ENCODE results near the gene SLC24A5. TPM values are rescaled to one million over a fixed set of nuclear protein-coding genes. Genes with fewer than 3 reads are reported as not detected.

Gene SLC24A5
- total RNA-seq, 1 experiment from 2014 or later: not detected

DNA sequence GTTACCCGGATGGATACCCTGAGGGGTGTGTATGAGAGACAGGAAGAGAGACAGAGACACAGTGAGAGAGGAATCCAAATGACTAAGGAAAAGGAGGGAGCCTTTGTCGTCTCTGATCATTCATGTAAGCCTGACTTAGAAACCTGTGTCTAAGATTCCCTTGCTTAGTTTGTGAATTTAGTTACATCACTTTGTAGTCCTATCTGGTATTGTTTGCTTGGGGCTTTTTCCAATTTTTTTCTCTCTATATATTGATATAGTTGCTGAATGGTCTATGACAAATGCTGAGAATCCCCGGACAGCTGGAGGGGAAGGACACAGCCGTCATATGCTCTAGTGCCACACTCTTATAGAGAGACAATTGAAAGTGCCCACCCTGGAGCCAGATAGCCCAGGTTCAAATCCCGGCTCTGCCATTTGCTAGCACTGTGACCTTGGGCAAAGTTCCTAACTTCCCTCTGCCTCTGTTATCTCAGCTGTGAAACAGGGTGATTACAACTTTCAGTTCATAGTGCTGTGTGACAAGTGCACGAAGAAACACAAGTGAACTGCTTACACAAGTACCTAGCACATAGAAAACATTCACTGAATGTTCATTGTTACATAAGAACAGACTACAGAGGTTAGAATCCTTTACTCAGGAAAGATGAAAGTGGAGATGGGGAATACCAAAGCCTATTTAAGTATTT lies 6.0 kb downstream of the SLC24A5 start:
- Histone ChIP-seq H3K36me3 (ENCODE audit: control insufficient read depth, insufficient read depth, low read length) (no peaks in the 10 kb centered on the region), H3K9me3 (ENCODE audit: control insufficient read depth, insufficient read depth, low read depth, low read length) (no peaks in the 10 kb centered on the region), H3K27ac (ENCODE audit: low read length) (no peak overlapping the region), H3K4me1 (ENCODE audit: control insufficient read depth, insufficient read depth, low read length) (no peaks in the 10 kb centered on the region), H3K4me3 (ENCODE audit: low read depth in 2 of 2, low read length in 2 of 2) (no peak overlapping the region), H3K27me3 (ENCODE audit: control insufficient read depth, insufficient read depth, low read length) (no peaks in the 10 kb centered on the region)
- in situ Hi-C loops (cut with HindIII; ENCODE audit: low pct_unique_long_range_greater_than_20kb, low sequenced_read_pairs): no loop called here
- ChIA-PET POLR2A (no interaction called here), CTCF (no interaction called here)
- intact Hi-C loops (cut with micrococcal nuclease; ENCODE audit: unreplicated experiment): no loop called here
- no TSS peak for BruUV-seq (replicated peaks)
- TF ChIP-seq SIN3A (IDR thresholded peaks at IDR 0.05; ENCODE audit: borderline replicate concordance, insufficient read depth, low read depth, low read length): no peak
- TF ChIP-seq TCF7L2 (IDR thresholded peaks at IDR 0.05; ENCODE audit: low read depth, low read length): no peak
- TF ChIP-seq POLR2AphosphoS5 (IDR thresholded peaks at IDR 0.05; ENCODE audit: low read depth, low read length): no peak
- TF ChIP-seq, protein P1, sequence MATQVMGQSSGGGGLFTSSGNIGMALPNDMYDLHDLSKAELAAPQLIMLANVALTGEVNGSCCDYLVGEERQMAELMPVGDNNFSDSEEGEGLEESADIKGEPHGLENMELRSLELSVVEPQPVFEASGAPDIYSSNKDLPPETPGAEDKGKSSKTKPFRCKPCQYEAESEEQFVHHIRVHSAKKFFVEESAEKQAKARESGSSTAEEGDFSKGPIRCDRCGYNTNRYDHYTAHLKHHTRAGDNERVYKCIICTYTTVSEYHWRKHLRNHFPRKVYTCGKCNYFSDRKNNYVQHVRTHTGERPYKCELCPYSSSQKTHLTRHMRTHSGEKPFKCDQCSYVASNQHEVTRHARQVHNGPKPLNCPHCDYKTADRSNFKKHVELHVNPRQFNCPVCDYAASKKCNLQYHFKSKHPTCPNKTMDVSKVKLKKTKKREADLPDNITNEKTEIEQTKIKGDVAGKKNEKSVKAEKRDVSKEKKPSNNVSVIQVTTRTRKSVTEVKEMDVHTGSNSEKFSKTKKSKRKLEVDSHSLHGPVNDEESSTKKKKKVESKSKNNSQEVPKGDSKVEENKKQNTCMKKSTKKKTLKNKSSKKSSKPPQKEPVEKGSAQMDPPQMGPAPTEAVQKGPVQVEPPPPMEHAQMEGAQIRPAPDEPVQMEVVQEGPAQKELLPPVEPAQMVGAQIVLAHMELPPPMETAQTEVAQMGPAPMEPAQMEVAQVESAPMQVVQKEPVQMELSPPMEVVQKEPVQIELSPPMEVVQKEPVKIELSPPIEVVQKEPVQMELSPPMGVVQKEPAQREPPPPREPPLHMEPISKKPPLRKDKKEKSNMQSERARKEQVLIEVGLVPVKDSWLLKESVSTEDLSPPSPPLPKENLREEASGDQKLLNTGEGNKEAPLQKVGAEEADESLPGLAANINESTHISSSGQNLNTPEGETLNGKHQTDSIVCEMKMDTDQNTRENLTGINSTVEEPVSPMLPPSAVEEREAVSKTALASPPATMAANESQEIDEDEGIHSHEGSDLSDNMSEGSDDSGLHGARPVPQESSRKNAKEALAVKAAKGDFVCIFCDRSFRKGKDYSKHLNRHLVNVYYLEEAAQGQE (IDR thresholded peaks at IDR 0.05; ENCODE audit: insufficient read depth in 1 of 2, low read depth in 2 of 2, low read length in 1 of 2): no peak
- TF ChIP-seq, protein P2, sequence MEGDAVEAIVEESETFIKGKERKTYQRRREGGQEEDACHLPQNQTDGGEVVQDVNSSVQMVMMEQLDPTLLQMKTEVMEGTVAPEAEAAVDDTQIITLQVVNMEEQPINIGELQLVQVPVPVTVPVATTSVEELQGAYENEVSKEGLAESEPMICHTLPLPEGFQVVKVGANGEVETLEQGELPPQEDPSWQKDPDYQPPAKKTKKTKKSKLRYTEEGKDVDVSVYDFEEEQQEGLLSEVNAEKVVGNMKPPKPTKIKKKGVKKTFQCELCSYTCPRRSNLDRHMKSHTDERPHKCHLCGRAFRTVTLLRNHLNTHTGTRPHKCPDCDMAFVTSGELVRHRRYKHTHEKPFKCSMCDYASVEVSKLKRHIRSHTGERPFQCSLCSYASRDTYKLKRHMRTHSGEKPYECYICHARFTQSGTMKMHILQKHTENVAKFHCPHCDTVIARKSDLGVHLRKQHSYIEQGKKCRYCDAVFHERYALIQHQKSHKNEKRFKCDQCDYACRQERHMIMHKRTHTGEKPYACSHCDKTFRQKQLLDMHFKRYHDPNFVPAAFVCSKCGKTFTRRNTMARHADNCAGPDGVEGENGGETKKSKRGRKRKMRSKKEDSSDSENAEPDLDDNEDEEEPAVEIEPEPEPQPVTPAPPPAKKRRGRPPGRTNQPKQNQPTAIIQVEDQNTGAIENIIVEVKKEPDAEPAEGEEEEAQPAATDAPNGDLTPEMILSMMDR (IDR thresholded peaks at IDR 0.05): no peak
- DNase-seq (ENCODE audit: low read depth, low spot score) (no peak), ATAC-seq (no peak)

DNA sequence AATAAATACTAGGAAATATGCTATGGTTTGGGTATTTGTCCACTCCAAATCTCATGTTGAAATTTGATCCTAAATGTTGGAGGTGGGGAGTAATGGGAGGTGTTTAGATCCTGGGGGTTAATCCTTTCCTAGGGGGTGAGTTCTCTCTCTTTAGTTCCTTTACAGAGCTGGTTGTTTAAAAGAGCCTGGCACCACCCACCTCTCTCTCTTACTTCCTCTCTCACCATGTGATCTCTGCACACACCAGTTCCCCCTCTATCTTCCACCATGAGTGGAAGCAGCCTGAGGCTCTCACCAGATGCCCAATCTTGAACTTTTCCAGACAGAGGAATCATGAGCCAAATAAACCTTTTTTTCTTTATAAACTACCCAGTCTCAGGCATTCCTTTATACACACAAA lies 10.5 kb downstream of the SLC24A5 start:
- no peak overlapping the region for H3K4me3 ChIP-seq (ENCODE audit: low read depth in 2 of 2, low read length in 2 of 2)
- in situ Hi-C loops (cut with HindIII; ENCODE audit: low pct_unique_long_range_greater_than_20kb, low sequenced_read_pairs) (no loop called here), intact Hi-C loops (cut with micrococcal nuclease; ENCODE audit: unreplicated experiment) (no loop called here)
- ChIA-PET POLR2A (no interaction called here), CTCF (no interaction called here)
- DNase-seq (ENCODE audit: low read depth, low spot score) (no peak), ATAC-seq (no peak)
- H3K36me3 ChIP-seq (ENCODE audit: control insufficient read depth, insufficient read depth, low read length): no peaks in the 10 kb centered on the region
- H3K27me3 ChIP-seq (ENCODE audit: control insufficient read depth, insufficient read depth, low read length): no peaks in the 10 kb centered on the region
- no peaks in the 10 kb centered on the region for H3K4me1 ChIP-seq (ENCODE audit: control insufficient read depth, insufficient read depth, low read length)
- TF ChIP-seq, protein P1 (IDR thresholded peaks at IDR 0.05; ENCODE audit: insufficient read depth in 1 of 2, low read depth in 2 of 2, low read length in 1 of 2): no peak
- TF ChIP-seq POLR2AphosphoS5 (IDR thresholded peaks at IDR 0.05; ENCODE audit: low read depth, low read length) (no peak), SIN3A (IDR thresholded peaks at IDR 0.05; ENCODE audit: borderline replicate concordance, insufficient read depth, low read depth, low read length) (no peak), TCF7L2 (IDR thresholded peaks at IDR 0.05; ENCODE audit: low read depth, low read length) (no peak)
- TF ChIP-seq, protein P2 (IDR thresholded peaks at IDR 0.05): no peak
- BruUV-seq (replicated peaks): no TSS peak
- H3K27ac ChIP-seq (ENCODE audit: low read length): no peak overlapping the region
- H3K9me3 ChIP-seq (ENCODE audit: control insufficient read depth, insufficient read depth, low read depth, low read length): no peaks in the 10 kb centered on the region

Measured in Panc1 (cell line).